Mesenchymal stem cell (in vitro differentiated cells and primary cell): ENCODE measurements around the gene NIPAL3.

Experiments used
- DNase-seq: peaks from one replicate; pipeline ENCODE4 v3.0.0-alpha.2; 2013
- H2AFZ ChIP-seq: one replicate; pipeline ENCODE4 v1.6.1; 2013; ENCODE audit warnings: low read depth, mild to moderate bottlenecking, control low read depth, inconsistent platforms, low read length, moderate library complexity
- H2AK5ac ChIP-seq: 2 replicates; pipeline ENCODE4 v1.6.1; 2013; ENCODE audit warnings: low read length, moderate library complexity, mild to moderate bottlenecking, inconsistent platforms; ENCODE audit not compliant: severe bottlenecking
- H2BK120ac ChIP-seq: one replicate; pipeline ENCODE4 v1.6.1; 2013; ENCODE audit warnings: low read depth, mild to moderate bottlenecking, inconsistent platforms, low read length, moderate library complexity
- H2BK12ac ChIP-seq, 2 experiments: one replicate each; pipeline ENCODE4 v1.6.1; 2013; ENCODE audit warnings: inconsistent platforms in 2 of 2, low read length in 2 of 2, mild to moderate bottlenecking in 2 of 2, moderate library complexity in 2 of 2, control low read depth in 1 of 2
- H2BK15ac ChIP-seq: one replicate; pipeline ENCODE4 v1.6.1; 2013; ENCODE audit warnings: mild to moderate bottlenecking, low read depth, inconsistent platforms; ENCODE audit not compliant: poor library complexity, severe bottlenecking
- H2BK5ac ChIP-seq: 2 replicates; pipeline ENCODE4 v1.6.1; 2013; ENCODE audit warnings: low read depth, mild to moderate bottlenecking, low read length, control low read depth, inconsistent platforms; ENCODE audit not compliant: poor library complexity, severe bottlenecking
- H3K14ac ChIP-seq, 2 experiments: one replicate each; pipeline ENCODE4 v1.6.1; 2013; ENCODE audit warnings: inconsistent platforms in 2 of 2, low read length in 2 of 2, control low read depth in 1 of 2, mild to moderate bottlenecking in 1 of 2, moderate library complexity in 1 of 2
- H3K18ac ChIP-seq, 2 experiments: one replicate each; pipeline ENCODE4 v1.6.1; 2013; ENCODE audit warnings: inconsistent platforms in 2 of 2, low read length in 2 of 2, control low read depth in 1 of 2, low read depth in 1 of 2, mild to moderate bottlenecking in 1 of 2
- H3K23ac ChIP-seq, 2 experiments: one replicate each; pipeline ENCODE4 v1.6.1; 2013; ENCODE audit warnings: inconsistent platforms in 2 of 2, low read length in 2 of 2, mild to moderate bottlenecking in 2 of 2, moderate library complexity in 2 of 2, control low read depth in 1 of 2
- H3K27ac ChIP-seq: 2 replicates; pipeline ENCODE4 v1.5.1; 2013; ENCODE audit warnings: mild to moderate bottlenecking, moderate library complexity, low read length, control low read depth, inconsistent platforms; ENCODE audit not compliant: poor library complexity, severe bottlenecking
- H3K27me3 ChIP-seq, 2 experiments: 2 replicates each; pipeline versions ENCODE4 v1.6.1 to v1.7.0; 2013; ENCODE audit warnings: low read length in 2 of 2, mild to moderate bottlenecking in 2 of 2, moderate library complexity in 2 of 2, control low read depth in 1 of 2, inconsistent platforms in 1 of 2; ENCODE audit not compliant: control insufficient read depth in 1 of 2, insufficient read depth in 1 of 2
- H3K36me3 ChIP-seq, 2 experiments: 2 replicates each; pipeline versions ENCODE4 v1.6.1 to v1.7.0; 2013; ENCODE audit warnings: low read length in 2 of 2, control low read depth in 1 of 2, inconsistent platforms in 1 of 2, low read depth in 1 of 2, mild to moderate bottlenecking in 1 of 2; ENCODE audit not compliant: insufficient read depth in 2 of 2, control insufficient read depth in 1 of 2
- H3K4ac ChIP-seq, 2 experiments: one replicate each; pipeline ENCODE4 v1.6.1; 2013; ENCODE audit warnings: inconsistent platforms in 2 of 2, low read length in 2 of 2, mild to moderate bottlenecking in 2 of 2, moderate library complexity in 2 of 2, control low read depth in 1 of 2, low read depth in 1 of 2
- H3K4me1 ChIP-seq: 2 replicates; pipeline ENCODE4 v1.6.1; 2013; ENCODE audit warnings: low read depth, low read length, control low read depth; ENCODE audit not compliant: control insufficient read depth, insufficient read depth
- H3K4me2 ChIP-seq: 2 replicates; pipeline ENCODE4 v1.6.1; 2013; ENCODE audit warnings: low read length, mild to moderate bottlenecking, inconsistent platforms; ENCODE audit not compliant: poor library complexity, severe bottlenecking
- H3K4me3 ChIP-seq, 2 experiments: 2 replicates each; pipeline versions ENCODE4 v1.5.1 to v1.7.0; 2013; ENCODE audit warnings: low read length in 2 of 2, mild to moderate bottlenecking in 2 of 2, control low read depth in 1 of 2, low read depth in 1 of 2; ENCODE audit not compliant: insufficient read depth in 1 of 2
- H3K79me1 ChIP-seq: replicated peaks from 2 replicates; pipeline ENCODE4 v1.6.1; 2013; ENCODE audit warnings: mild to moderate bottlenecking, control low read depth, low read length, inconsistent platforms; ENCODE audit not compliant: poor library complexity, severe bottlenecking
- H3K9ac ChIP-seq: 2 replicates; pipeline ENCODE4 v1.7.0; 2013; ENCODE audit warnings: mild to moderate bottlenecking, low read length, moderate library complexity
- H3K9me3 ChIP-seq: 2 replicates; pipeline ENCODE4 v1.7.0; 2013; ENCODE audit warnings: mild to moderate bottlenecking, low read length; ENCODE audit not compliant: control insufficient read depth
- H4K8ac ChIP-seq: one replicate; pipeline ENCODE4 v1.6.1; 2013; ENCODE audit warnings: inconsistent platforms, mild to moderate bottlenecking, low read length, moderate library complexity
- H4K91ac ChIP-seq: one replicate; pipeline ENCODE4 v1.6.1; 2013; ENCODE audit warnings: mild to moderate bottlenecking, low read length, inconsistent platforms
- WGBS: methylation state at CpG from one replicate; pipeline ENCODE4 v1.1.7; 2013; ENCODE audit warnings: mixed read lengths; 5-methylcytosine and 5-hydroxymethylcytosine counted together

NIPAL3 gene

GRCh38 chr1:24373044-24373443, 42.6 kb upstream of the NIPAL3 start:
- H2BK15ac ChIP-seq: no peak overlapping the region
- no peak overlapping the region for H3K4me3 ChIP-seq
- no peak overlapping the region for H2AK5ac ChIP-seq
- H2BK5ac ChIP-seq: no peak overlapping the region
- no peak overlapping the region for H2AFZ ChIP-seq
- H4K91ac ChIP-seq: no peak overlapping the region
- H3K79me1 ChIP-seq: no peaks in the 10 kb centered on the region
- no peaks in the 10 kb centered on the region for H3K27me3 ChIP-seq
- H3K14ac ChIP-seq: no peak overlapping the region
- H2BK12ac ChIP-seq: no peak overlapping the region
- no peak overlapping the region for H3K9ac ChIP-seq
- no peak overlapping the region for H4K8ac ChIP-seq
- no peaks in the 10 kb centered on the region for H3K36me3 ChIP-seq
- DNase-seq: no peak
- H3K4me2 ChIP-seq: no peak overlapping the region
- H3K4me1 ChIP-seq: peaks cover 6% of the 10 kb centered on the region
- no peak overlapping the region for H2BK120ac ChIP-seq
- 87% methylated on average over 7 of the region's 7 CpGs for WGBS
- no peak overlapping the region for H3K4ac ChIP-seq
- H3K27ac ChIP-seq: no peak overlapping the region
- H3K23ac ChIP-seq: no peak overlapping the region
- H3K9me3 ChIP-seq: no peaks in the 10 kb centered on the region
- no peak overlapping the region for H3K18ac ChIP-seq

GRCh38 chr1:24373710-24374109, 41.9 kb upstream of the NIPAL3 start:
- Histone ChIP-seq H3K18ac (no peak overlapping the region), H2BK120ac (no peak overlapping the region), H3K79me1 (no peaks in the 10 kb centered on the region), H4K91ac (no peak overlapping the region), H4K8ac (no peak overlapping the region), H3K4me1 (peaks cover 6% of the 10 kb centered on the region), H2BK5ac (no peak overlapping the region), H3K4me3 (no peak overlapping the region), H3K14ac (peak overlapping the region in 1 of 2 experiments; percentile 41), H2AK5ac (no peak overlapping the region), H3K36me3 (peaks cover 0 to 2% of the 10 kb centered on the region in 2 experiments), H3K9ac (no peak overlapping the region), H3K23ac (no peak overlapping the region), H3K4ac (no peak overlapping the region), H3K9me3 (no peaks in the 10 kb centered on the region), H3K27ac (no peak overlapping the region), H2BK15ac (no peak overlapping the region), H3K27me3 (no peaks in the 10 kb centered on the region), H3K4me2 (no peak overlapping the region), H2BK12ac (no peak overlapping the region), H2AFZ (no peak overlapping the region)
- WGBS: 92% methylated on average over 8 of the region's 8 CpGs
- no peak for DNase-seq

- Histone ChIP-seq H3K4me3 (no peak overlapping the region), H3K14ac (no peak overlapping the region), H4K91ac (no peak overlapping the region), H3K27ac (no peak overlapping the region), H3K23ac (no peak overlapping the region), H3K9me3 (no peaks in the 10 kb centered on the region), H2AFZ (no peak overlapping the region), H3K27me3 (no peaks in the 10 kb centered on the region), H3K18ac (no peak overlapping the region), H2BK12ac (no peak overlapping the region), H3K4me1 (peaks cover 6% of the 10 kb centered on the region), H3K9ac (no peak overlapping the region), H2BK5ac (peak overlapping the region; percentile 39), H3K79me1 (no peaks in the 10 kb centered on the region), H2BK120ac (no peak overlapping the region), H3K4me2 (no peak overlapping the region), H2AK5ac (no peak overlapping the region), H3K4ac (no peak overlapping the region), H3K36me3 (peaks cover 0 to 10% of the 10 kb centered on the region in 2 experiments), H4K8ac (no peak overlapping the region), H2BK15ac (no peak overlapping the region)
- no peak for DNase-seq
- WGBS: 82% methylated on average over 13 of the region's 13 CpGs
Measured at GRCh38 chr1:24374891-24375786, 40.5 kb upstream of the NIPAL3 start.

- H3K27me3 ChIP-seq: no peaks in the 10 kb centered on the region
- no peak overlapping the region for H3K27ac ChIP-seq
- peak; percentile 27 for DNase-seq
- H4K8ac ChIP-seq: no peak overlapping the region
- no peak overlapping the region for H2BK120ac ChIP-seq
- H4K91ac ChIP-seq: no peak overlapping the region
- no peak overlapping the region for H3K4me3 ChIP-seq
- no peak overlapping the region for H2BK15ac ChIP-seq
- no peak overlapping the region for H2AK5ac ChIP-seq
- no peak overlapping the region for H2BK5ac ChIP-seq
- peaks cover 9% of the 10 kb centered on the region for H3K4me1 ChIP-seq
- H3K79me1 ChIP-seq: no peaks in the 10 kb centered on the region
- H3K23ac ChIP-seq: no peak overlapping the region
- no peak overlapping the region for H3K18ac ChIP-seq
- H3K4me2 ChIP-seq: no peak overlapping the region
- H2BK12ac ChIP-seq: no peak overlapping the region
- WGBS: 91% methylated on average over 8 of the region's 8 CpGs
- H3K4ac ChIP-seq: no peak overlapping the region
- no peak overlapping the region for H3K14ac ChIP-seq
- H2AFZ ChIP-seq: no peak overlapping the region
- H3K36me3 ChIP-seq: peaks cover 0 to 19% of the 10 kb centered on the region in 2 experiments
- H3K9ac ChIP-seq: peak overlapping the region; percentile 22
- no peaks in the 10 kb centered on the region for H3K9me3 ChIP-seq
Measured at GRCh38 chr1:24379733-24380315, 35.8 kb upstream of the NIPAL3 start.
